Measurements from ENCODE around the gene CCNC.

CCNC gene

GRCh38 chr6:99548706-99549105, 19.8 kb downstream of the CCNC start:
- ChIA-PET POLR2A (interaction anchor here (0.5 kb wide), 1 partner anchor 19 kb away, joined by 4 read pairs; no protein-coding TSS in a partner anchor), CTCF (no interaction called here)
- no peak overlapping the region for H3K4me3 ChIP-seq (ENCODE audit: low read depth, low read length)
- DNase-seq (ENCODE audit: low read depth, low spot score) = no peak
- no peak for TF ChIP-seq CTCF (IDR thresholded peaks at IDR 0.05; ENCODE audit: insufficient read depth, low read length, missing control alignments)

- no peak for DNase-seq (ENCODE audit: low read depth, low spot score)
- CTCF ChIA-PET = interaction anchor here (1.2 kb wide), 1 partner anchor 25 kb away, joined by 3 read pairs; no protein-coding TSS in a partner anchor
- TF ChIP-seq CTCF (IDR thresholded peaks at IDR 0.05; ENCODE audit: insufficient read depth, low read length, missing control alignments) = no peak
- POLR2A ChIA-PET = no interaction called here
- no peak overlapping the region for H3K4me3 ChIP-seq (ENCODE audit: low read depth, low read length)
Observed at GRCh38 chr6:99547526-99547925, 20.9 kb downstream of the CCNC start.

- no peak for DNase-seq (ENCODE audit: low read depth, low spot score)
Observed at GRCh38 chr6:99545442-99545841, 23.0 kb downstream of the CCNC start.

GRCh38 chr6:99543968-99544367, 24.5 kb downstream of the CCNC start:
- no peak for TF ChIP-seq CTCF (IDR thresholded peaks at IDR 0.05; ENCODE audit: insufficient read depth, low read length, missing control alignments)
- ChIA-PET POLR2A (no interaction called here), CTCF (interaction anchor here (1.8 to 3.3 kb wide), 2 partner anchors 21 to 23 kb away, joined by 4 to 15 read pairs; no protein-coding TSS in a partner anchor)
- no peak overlapping the region for H3K4me3 ChIP-seq (ENCODE audit: low read depth, low read length)
- DNase-seq (ENCODE audit: low read depth, low spot score) = no peak

More at GRCh38 chr6:99545442-99545841, 23.0 kb downstream of the CCNC start:
- POLR2A ChIA-PET = no interaction called here
- H3K4me3 ChIP-seq (ENCODE audit: low read depth, low read length) = no peak overlapping the region
- CTCF ChIA-PET = interaction anchor here (1.2 to 3.3 kb wide), 2 partner anchors 25 to 111 kb away, joined by 3 to 15 read pairs; no protein-coding TSS in a partner anchor
- TF ChIP-seq CTCF (IDR thresholded peaks at IDR 0.05; ENCODE audit: insufficient read depth, low read length, missing control alignments) = no peak

GRCh38 chr6:99530627-99531026, 37.8 kb downstream of the CCNC start:
- H3K4me3 ChIP-seq (ENCODE audit: low read depth, low read length) = no peak overlapping the region
- CTCF ChIA-PET = interaction anchor here (0.9 to 4.6 kb wide), 4 partner anchors 9 to 21 kb away, joined by 3 to 33 read pairs (median 6); no protein-coding TSS in a partner anchor
- no peak for DNase-seq (ENCODE audit: low read depth, low spot score)
- no peak for TF ChIP-seq CTCF (IDR thresholded peaks at IDR 0.05; ENCODE audit: insufficient read depth, low read length, missing control alignments)
- POLR2A ChIA-PET = no interaction called here

- POLR2A ChIA-PET = no interaction called here
- DNase-seq (ENCODE audit: low read depth, low spot score) = no peak
- no peak for TF ChIP-seq CTCF (IDR thresholded peaks at IDR 0.05; ENCODE audit: insufficient read depth, low read length, missing control alignments)
- CTCF ChIA-PET = interaction anchor here (0.9 to 3.9 kb wide), 7 partner anchors 9 to 268 kb away, joined by 3 to 33 read pairs (median 3); no protein-coding TSS in a partner anchor
- H3K4me3 ChIP-seq (ENCODE audit: low read depth, low read length) = no peak overlapping the region
Observed at GRCh38 chr6:99522531-99522930, 45.9 kb downstream of the CCNC start.
